Measurements from ENCODE around the gene STAB1. TPM values are rescaled to one million over a fixed set of nuclear protein-coding genes. Genes with fewer than 3 reads are reported as not detected.

Gene STAB1
- total and polyA plus RNA-seq, 5 donors: 69.5 to 159 (median 94.6) TPM

GRCh38 chr3:52533623-52534280 lies 38.6 kb downstream of the STAB1 start, which contains the start of gene NT5DC2:
Gene NT5DC2, minus strand, starts transcription at chr3:52533857. Its CDS starts 120 bp downstream, at chr3:52533737.
- H3K4me3 ChIP-seq (ENCODE audit: low read length): peak within 1 kb of the TSS; percentile 81
- WGBS: 1% methylated on average over 91 of the region's 91 CpGs
- peak within 1 kb of the TSS; percentile 98 for H3K27ac ChIP-seq (ENCODE audit: low read length)
- H3K9me3 ChIP-seq (ENCODE audit: control insufficient read depth, low read length): no peaks in the 10 kb centered on the region
- H3K4me1 ChIP-seq (ENCODE audit: control insufficient read depth, insufficient read depth, low read length): peaks cover 27% of the 10 kb centered on the region
- peak; percentile 32 to 36 for ATAC-seq
- no peaks in the 10 kb centered on the region for H3K27me3 ChIP-seq (ENCODE audit: control insufficient read depth, insufficient read depth)
- intact Hi-C loops (cut with DNase I): loop anchor here in 1 of 4 donors (5.0 kb wide), 1 partner anchor 51 kb away; no protein-coding TSS in a partner anchor
- DNase-seq: peak; percentile 83 to 93 (median 92)

GRCh38 chr3:52534281-52535183 lies 39.4 kb downstream of the STAB1 start:
- intact Hi-C loops (cut with DNase I): loop anchor here in 3 of 4 donors (5.0 kb wide), 2 partner anchors 52 to 62 kb away; no protein-coding TSS in a partner anchor
- DNase-seq: peak in 2 of 3 donors; percentile 72 to 77
- H3K4me1 ChIP-seq (ENCODE audit: control insufficient read depth, insufficient read depth, low read length): peaks cover 25% of the 10 kb centered on the region
- H3K9me3 ChIP-seq (ENCODE audit: control insufficient read depth, low read length): no peaks in the 10 kb centered on the region
- ATAC-seq: no peak
- peak overlapping the region; percentile 61 for H3K27ac ChIP-seq (ENCODE audit: low read length)
- WGBS: 52% methylated on average over 57 of the region's 57 CpGs
- H3K27me3 ChIP-seq (ENCODE audit: control insufficient read depth, insufficient read depth): no peaks in the 10 kb centered on the region
- H3K4me3 ChIP-seq (ENCODE audit: low read length): peak overlapping the region; percentile 81

GRCh38 chr3:52535411-52536111 lies 40.4 kb downstream of the STAB1 start:
- intact Hi-C loops (cut with DNase I): loop anchor here in 2 of 4 donors (5.0 kb wide), 1 partner anchor 63 kb away; no protein-coding TSS in a partner anchor
- 93% methylated on average over 19 of the region's 19 CpGs for whole genome bisulfite sequencing
- Histone ChIP-seq H3K9me3 (ENCODE audit: control insufficient read depth, low read length) (no peaks in the 10 kb centered on the region), H3K4me1 (ENCODE audit: control insufficient read depth, insufficient read depth, low read length) (peaks cover 16% of the 10 kb centered on the region), H3K4me3 (ENCODE audit: low read length) (no peak overlapping the region), H3K27ac (ENCODE audit: low read length) (no peak overlapping the region), H3K27me3 (ENCODE audit: control insufficient read depth, insufficient read depth) (no peaks in the 10 kb centered on the region)
- no peak for ATAC-seq
- peak in 2 of 3 donors; percentile 54 to 56 for DNase-seq

- 11% methylated on average over 9 of the region's 9 CpGs for WGBS
- no peak for ATAC-seq
- Histone ChIP-seq H3K4me3 (ENCODE audit: low read length) (no peak overlapping the region), H3K27ac (ENCODE audit: low read length) (no peak overlapping the region), H3K4me1 (ENCODE audit: control insufficient read depth, insufficient read depth, low read length) (peaks cover 16% of the 10 kb centered on the region), H3K27me3 (ENCODE audit: control insufficient read depth, insufficient read depth) (no peaks in the 10 kb centered on the region), H3K9me3 (ENCODE audit: control insufficient read depth, low read length) (no peaks in the 10 kb centered on the region)
- intact Hi-C loops (cut with DNase I): loop anchor here in 2 of 4 donors (5.0 kb wide), 1 partner anchor 64 kb away; no protein-coding TSS in a partner anchor
- no peak for DNase-seq
Measured at GRCh38 chr3:52536112-52536368, 40.9 kb downstream of the STAB1 start.

- Histone ChIP-seq H3K4me3 (ENCODE audit: low read length) (peak within 1 kb of the TSS; percentile 65), H3K27me3 (ENCODE audit: control insufficient read depth, insufficient read depth) (no peaks in the 10 kb centered on the region), H3K4me1 (ENCODE audit: control insufficient read depth, insufficient read depth, low read length) (peaks cover 16% of the 10 kb centered on the region), H3K27ac (ENCODE audit: low read length) (peak within 1 kb of the TSS; percentile 91), H3K9me3 (ENCODE audit: control insufficient read depth, low read length) (no peaks in the 10 kb centered on the region)
- intact Hi-C loops (cut with DNase I): loop anchor here in 2 of 4 donors (5.0 kb wide), 1 partner anchor 64 kb away; no protein-coding TSS in a partner anchor
- under 1% methylated on average over 65 of the region's 65 CpGs for WGBS
- ATAC-seq (peak; percentile 93 to 94), DNase-seq (peak; percentile 99)
Measured at GRCh38 chr3:52536369-52537164, 41.4 kb downstream of the STAB1 start, which contains the start of gene UQCC5. Gene UQCC5, plus strand, starts transcription at chr3:52536605. Its CDS starts 151 bp downstream, at chr3:52536756.

- no peaks in the 10 kb centered on the region for H3K9me3 ChIP-seq (ENCODE audit: control insufficient read depth, low read length)
- peaks cover 10% of the 10 kb centered on the region for H3K4me1 ChIP-seq (ENCODE audit: control insufficient read depth, insufficient read depth, low read length)
- no peaks in the 10 kb centered on the region for H3K27me3 ChIP-seq (ENCODE audit: control insufficient read depth, insufficient read depth)
- ATAC-seq (peak; percentile 2), DNase-seq (peak in 2 of 3 donors; percentile 41 to 51)
- peak overlapping the region; percentile 65 for H3K4me3 ChIP-seq (ENCODE audit: low read length)
- peak overlapping the region; percentile 91 for H3K27ac ChIP-seq (ENCODE audit: low read length)
- intact Hi-C loops (cut with DNase I): loop anchor here in 2 of 4 donors (5.0 kb wide), 1 partner anchor 65 kb away; no protein-coding TSS in a partner anchor
- 2% methylated on average over 6 of the region's 6 CpGs for WGBS
Measured at GRCh38 chr3:52537165-52537620, 42.1 kb downstream of the STAB1 start.

GRCh38 chr3:52537726-52538421 lies 42.7 kb downstream of the STAB1 start:
- no peak for DNase-seq
- intact Hi-C loops (cut with DNase I): loop anchor here in 2 of 4 donors (5.0 kb wide), 1 partner anchor 66 kb away; no protein-coding TSS in a partner anchor
- ATAC-seq: no peak

GRCh38 chr3:52539010-52539653 lies 44.0 kb downstream of the STAB1 start:
- H3K9me3 ChIP-seq (ENCODE audit: control insufficient read depth, low read length): no peaks in the 10 kb centered on the region
- intact Hi-C loops (cut with DNase I): loop anchor here in 2 of 4 donors (5.0 kb wide), 1 partner anchor 67 kb away; no protein-coding TSS in a partner anchor
- H3K4me1 ChIP-seq (ENCODE audit: control insufficient read depth, insufficient read depth, low read length): peaks cover 10% of the 10 kb centered on the region
- no peaks in the 10 kb centered on the region for H3K27me3 ChIP-seq (ENCODE audit: control insufficient read depth, insufficient read depth)
- 83% methylated on average over 5 of the region's 5 CpGs for WGBS
- no peak overlapping the region for H3K27ac ChIP-seq (ENCODE audit: low read length)
- H3K4me3 ChIP-seq (ENCODE audit: low read length): no peak overlapping the region
- ATAC-seq (no peak), DNase-seq (no peak)

More at GRCh38 chr3:52537726-52538421, 42.7 kb downstream of the STAB1 start:
- Histone ChIP-seq H3K27me3 (ENCODE audit: control insufficient read depth, insufficient read depth) (no peaks in the 10 kb centered on the region), H3K9me3 (ENCODE audit: control insufficient read depth, low read length) (no peaks in the 10 kb centered on the region), H3K4me1 (ENCODE audit: control insufficient read depth, insufficient read depth, low read length) (peaks cover 10% of the 10 kb centered on the region), H3K4me3 (ENCODE audit: low read length) (peak overlapping the region; percentile 65), H3K27ac (ENCODE audit: low read length) (peak overlapping the region; percentile 0)
- 61% methylated on average over 7 of the region's 7 CpGs for WGBS

GRCh38 chr3:52541050-52541449 lies 45.9 kb downstream of the STAB1 start:
- Histone ChIP-seq H3K27ac (ENCODE audit: low read length) (no peak overlapping the region), H3K4me3 (ENCODE audit: low read length) (no peak overlapping the region), H3K9me3 (ENCODE audit: control insufficient read depth, low read length) (no peaks in the 10 kb centered on the region), H3K4me1 (ENCODE audit: control insufficient read depth, insufficient read depth, low read length) (peaks cover 10% of the 10 kb centered on the region), H3K27me3 (ENCODE audit: control insufficient read depth, insufficient read depth) (no peaks in the 10 kb centered on the region)
- intact Hi-C loops (cut with DNase I): loop anchor here in 1 of 4 donors (5.0 kb wide), 1 partner anchor 69 kb away; no protein-coding TSS in a partner anchor
- ATAC-seq: no peak
- 76% methylated on average over 2 of the region's 2 CpGs for WGBS
- DNase-seq: no peak

All from right cardiac atrium (tissue), 5 donors.